HG02840 (cell line): ENCODE measurements around the gene TRIM42.

Source experiments
- ATAC-seq: cut with Tn5 transposase; IDR thresholded peaks from one replicate; pipeline ENCODE4 v1.9.1; 2021; ENCODE audit warnings: mild to moderate bottlenecking, moderate library complexity, moderate number of reproducible peaks; ENCODE audit not compliant: unreplicated experiment, low FRiP score

Gene TRIM42

GRCh38 chr3:140677764-140678163, at the start of gene TRIM42:
TSS of gene TRIM42 (plus strand) at chr3:140678064. CDS start at chr3:140678230, 166 bp downstream.
- no peak for ATAC-seq

- no peak for ATAC-seq
Measured at GRCh38 chr3:140628606-140629005, 49.3 kb upstream of the TRIM42 start.

GRCh38 chr3:140629357-140630137, 48.3 kb upstream of the TRIM42 start:
- ATAC-seq, result no peak

- ATAC-seq, result no peak
Measured at GRCh38 chr3:140630366-140630765, 47.5 kb upstream of the TRIM42 start.

- no peak for ATAC-seq
Measured at GRCh38 chr3:140630866-140631265, 47.0 kb upstream of the TRIM42 start.

- ATAC-seq, result no peak
Measured at GRCh38 chr3:140635276-140635675, 42.6 kb upstream of the TRIM42 start.

- no peak for ATAC-seq
Measured at GRCh38 chr3:140636406-140637138, 41.3 kb upstream of the TRIM42 start.

- ATAC-seq, result no peak
Measured at GRCh38 chr3:140651287-140651686, 26.6 kb upstream of the TRIM42 start.

- no peak for ATAC-seq
Measured at GRCh38 chr3:140655678-140656077, 22.2 kb upstream of the TRIM42 start.

GRCh38 chr3:140664111-140664510, 13.8 kb upstream of the TRIM42 start:
- no peak for ATAC-seq

GRCh38 chr3:140682586-140682985, 4.7 kb downstream of the TRIM42 start:
- ATAC-seq, result no peak

- ATAC-seq, result no peak
Measured at GRCh38 chr3:140686128-140686527, 8.3 kb downstream of the TRIM42 start.

- ATAC-seq, result no peak
Measured at GRCh38 chr3:140686948-140687347, 9.1 kb downstream of the TRIM42 start.

GRCh38 chr3:140695361-140696061, 17.6 kb downstream of the TRIM42 start:
- no peak for ATAC-seq

GRCh38 chr3:140699516-140700231, 21.8 kb downstream of the TRIM42 start:
- ATAC-seq, result no peak

GRCh38 chr3:140702281-140702680, 24.4 kb downstream of the TRIM42 start:
- no peak for ATAC-seq

GRCh38 chr3:140703496-140703895, 25.6 kb downstream of the TRIM42 start:
- ATAC-seq, result no peak

- no peak for ATAC-seq
Measured at GRCh38 chr3:140704733-140705132, 26.9 kb downstream of the TRIM42 start.

GRCh38 chr3:140705954-140706353, 28.1 kb downstream of the TRIM42 start:
- ATAC-seq, result no peak

GRCh38 chr3:140706360-140706759, 28.5 kb downstream of the TRIM42 start:
- no peak for ATAC-seq

- no peak for ATAC-seq
Measured at GRCh38 chr3:140708815-140709214, 31.0 kb downstream of the TRIM42 start.
